Upper lobe of left lung (tissue), 4 donors: ENCODE data around the gene ABCD1.

Experiments
- EP300 ChIP-seq, 4 donors: sonication (generic); formaldehyde crosslinking; IDR thresholded peaks; one replicate each; pipeline ENCODE4 v1.5.1; 2017; ENCODE audit warnings: antibody characterized with exemption in 4 of 4, control low read depth in 2 of 4
- POLR2A ChIP-seq, 4 donors: fragments of 450-650 bp; IDR thresholded peaks; one replicate each; pipeline ENCODE4 v1.5.1; 2016 to 2017; ENCODE audit warnings: antibody characterized with exemption in 4 of 4, mild to moderate bottlenecking in 2 of 4
- POLR2AphosphoS5 ChIP-seq, 2 donors: sonication (generic); formaldehyde crosslinking; IDR thresholded peaks; one replicate each; pipeline ENCODE4 v1.5.1; 2017; ENCODE audit warnings: antibody characterized with exemption in 2 of 2
- TF ChIP-seq, protein P1 (sequence below), 6 experiments: fragments of 450-650 bp in 4 of 6; fragments of 200-600 bp in 2 of 6; sonication (generic) in 2 of 6; IDR thresholded peaks; one replicate each; pipeline ENCODE4 v1.5.1; 2016 to 2019; ENCODE audit warnings: antibody characterized with exemption in 6 of 6

GRCh38 chrX:153762626-153763173, 38.0 kb downstream of the ABCD1 start:
- TF ChIP-seq POLR2A (IDR thresholded peaks at IDR 0.05) (no peak), POLR2AphosphoS5 (IDR thresholded peaks at IDR 0.05) (no peak), EP300 (IDR thresholded peaks at IDR 0.05) (no peak)
- TF ChIP-seq, protein P1, sequence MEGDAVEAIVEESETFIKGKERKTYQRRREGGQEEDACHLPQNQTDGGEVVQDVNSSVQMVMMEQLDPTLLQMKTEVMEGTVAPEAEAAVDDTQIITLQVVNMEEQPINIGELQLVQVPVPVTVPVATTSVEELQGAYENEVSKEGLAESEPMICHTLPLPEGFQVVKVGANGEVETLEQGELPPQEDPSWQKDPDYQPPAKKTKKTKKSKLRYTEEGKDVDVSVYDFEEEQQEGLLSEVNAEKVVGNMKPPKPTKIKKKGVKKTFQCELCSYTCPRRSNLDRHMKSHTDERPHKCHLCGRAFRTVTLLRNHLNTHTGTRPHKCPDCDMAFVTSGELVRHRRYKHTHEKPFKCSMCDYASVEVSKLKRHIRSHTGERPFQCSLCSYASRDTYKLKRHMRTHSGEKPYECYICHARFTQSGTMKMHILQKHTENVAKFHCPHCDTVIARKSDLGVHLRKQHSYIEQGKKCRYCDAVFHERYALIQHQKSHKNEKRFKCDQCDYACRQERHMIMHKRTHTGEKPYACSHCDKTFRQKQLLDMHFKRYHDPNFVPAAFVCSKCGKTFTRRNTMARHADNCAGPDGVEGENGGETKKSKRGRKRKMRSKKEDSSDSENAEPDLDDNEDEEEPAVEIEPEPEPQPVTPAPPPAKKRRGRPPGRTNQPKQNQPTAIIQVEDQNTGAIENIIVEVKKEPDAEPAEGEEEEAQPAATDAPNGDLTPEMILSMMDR (IDR thresholded peaks at IDR 0.05), result no peak
